B cell (primary cell): ENCODE data around the gene TMC8. TPM values are rescaled to one million over a fixed set of nuclear protein-coding genes. Genes with fewer than 3 reads are reported as not detected.

Experiments used
- ATAC-seq: fragments of 200-7000 bp; cut with Tn5 transposase; one replicate; pipeline ENCODE4 v1.10.0; 2021; ENCODE audit warnings: low read depth, mild to moderate bottlenecking, moderate number of reproducible peaks, moderate library complexity
- CTCF ChIA-PET: fragments of 350-600 bp; sonication (Branson Sonifier 250); formaldehyde crosslinking; loops from one replicate; lab custom pipeline; 2021; ENCODE audit warnings: antibody characterized with exemption, inconsistent platforms; lab: Charles Lee
- POLR2A ChIA-PET: fragments of 350-600 bp; sonication (Branson Sonifier 250); formaldehyde crosslinking; loops from one replicate; lab custom pipeline; 2021; ENCODE audit warnings: antibody characterized with exemption; lab: Charles Lee
- DNase-seq: peaks from one replicate; pipeline ENCODE4 v3.0.0; 2013
- H2AFZ ChIP-seq: 2 replicates; pipeline ENCODE4 v1.6.1; 2012; ENCODE audit warnings: mild to moderate bottlenecking, low read depth, low read length; ENCODE audit not compliant: insufficient read depth, poor library complexity, severe bottlenecking
- H3K27ac ChIP-seq, 2 donors: 1 replicate in 1 of 2; 2 replicates in 1 of 2; pipeline ENCODE4 v1.5.1; 2012 to 2013; ENCODE audit warnings: low read length in 2 of 2, mild to moderate bottlenecking in 2 of 2, moderate library complexity in 1 of 2
- H3K27me3 ChIP-seq, 4 experiments: fragments of 200-600 bp in 1 of 4; sonication (generic) in 1 of 4; replicated peaks in 1 of 4; 1 replicate in 2 of 4; 2 replicates in 2 of 4; pipeline versions ENCODE4 v1.6.1 to v1.7.0; 2013 to 2016; ENCODE audit warnings: low read length in 3 of 4, mild to moderate bottlenecking in 2 of 4, mixed read lengths in 1 of 4, moderate library complexity in 1 of 4; ENCODE audit not compliant: insufficient read depth in 4 of 4, control insufficient read depth in 3 of 4; ENCODE audit errors: control extremely low read depth in 1 of 4
- H3K36me3 ChIP-seq, 2 experiments: replicated peaks in 1 of 2; 1 replicate in 1 of 2; 2 replicates in 1 of 2; pipeline versions ENCODE4 v1.6.1 to v1.7.1; 2013; ENCODE audit warnings: low read length in 1 of 2; ENCODE audit not compliant: insufficient read depth in 2 of 2, control insufficient read depth in 1 of 2; ENCODE audit errors: control extremely low read depth in 1 of 2, extremely low read depth in 1 of 2
- H3K4me1 ChIP-seq, 2 donors: fragments of 200-600 bp in 1 of 2; sonication (generic) in 1 of 2; 1 replicate in 1 of 2; 2 replicates in 1 of 2; pipeline versions ENCODE4 v1.5.1 to v1.6.1; 2013 to 2017; ENCODE audit warnings: low read length in 2 of 2; ENCODE audit not compliant: control insufficient read depth in 2 of 2, insufficient read depth in 2 of 2
- H3K4me2 ChIP-seq: replicated peaks from 2 replicates; pipeline ENCODE3; 2012; ENCODE audit warnings: mild to moderate bottlenecking, low read depth, low read length; ENCODE audit not compliant: poor library complexity, severe bottlenecking
- H3K4me3 ChIP-seq, 5 experiments: fragments of 200-600 bp in 1 of 5; sonication (generic) in 1 of 5; 1 replicate in 3 of 5; 2 replicates in 2 of 5; pipeline versions ENCODE4 v1.5.1 to v1.7.0; 2011 to 2016; ENCODE audit warnings: low read length in 4 of 5, mild to moderate bottlenecking in 4 of 5, low read depth in 2 of 5, control low read depth in 1 of 5, moderate library complexity in 1 of 5; ENCODE audit not compliant: insufficient read depth in 1 of 5; ENCODE audit errors: control extremely low read depth in 1 of 5, extremely low read depth in 1 of 5
- H3K79me2 ChIP-seq: fragments of 200-600 bp; sonication (generic); one replicate; pipeline ENCODE4 v1.6.0; 2016; ENCODE audit warnings: low read length; ENCODE audit not compliant: control insufficient read depth, insufficient read depth
- H3K9ac ChIP-seq: fragments of 200-600 bp; sonication (generic); 2 replicates; pipeline ENCODE4 v1.6.1; 2017; ENCODE audit warnings: mild to moderate bottlenecking, low read length, moderate library complexity
- H3K9me3 ChIP-seq, 3 donors: one replicate each; pipeline versions ENCODE4 v1.6.1 to v1.7.1; 2013; ENCODE audit warnings: low read length in 2 of 3; ENCODE audit not compliant: control insufficient read depth in 2 of 3, insufficient read depth in 1 of 3; ENCODE audit errors: control extremely low read depth in 1 of 3
- H4K20me1 ChIP-seq: 2 replicates; pipeline ENCODE4 v1.6.0; 2012; ENCODE audit warnings: mild to moderate bottlenecking, low read length; ENCODE audit not compliant: insufficient read depth, control insufficient read depth, poor library complexity, severe bottlenecking
- H3K27ac Mint-ChIP-seq: one replicate; pipeline ENCODE4 v1.8.0; 2021; ENCODE audit warnings: mixed read lengths
- H3K27me3 Mint-ChIP-seq: one replicate; pipeline ENCODE4 v1.8.0; 2021; ENCODE audit warnings: mixed read lengths
- H3K4me1 Mint-ChIP-seq: one replicate; pipeline ENCODE4 v1.8.0; 2021; ENCODE audit warnings: mixed read lengths
- H3K4me3 Mint-ChIP-seq: one replicate; pipeline ENCODE4 v1.8.0; 2021; ENCODE audit warnings: mixed read lengths
- H3K9me3 Mint-ChIP-seq: one replicate; pipeline ENCODE4 v1.8.0; 2022; ENCODE audit warnings: mixed read lengths; ENCODE audit not compliant: insufficient read depth
- EZH2 ChIP-seq: IDR thresholded peaks from 2 replicates; pipeline ENCODE4 v1.6.1; 2012; ENCODE audit warnings: borderline replicate concordance, low read depth, mild to moderate bottlenecking, moderate library complexity, low read length; ENCODE audit not compliant: insufficient read depth, poor library complexity, severe bottlenecking
- WGBS: methylation state at CpG from one replicate; pipeline ENCODE4 v1.1.5; 2013; ENCODE audit warnings: missing lambda C conversion rate; ENCODE audit not compliant: insufficient coverage; 5-methylcytosine and 5-hydroxymethylcytosine counted together
- intact Hi-C: fragments of 100-400 bp; cut with micrococcal nuclease; formaldehyde crosslinking; loops from one replicate; pipeline ENCODE4 v1.10.0; 2022
- polyA plus RNA-seq: library from polyadenylated mRNA; depleted of rRNA; stranded (reverse); fragments of >200 nt; gene quantifications from 2 replicates; pipeline ENCODE4 v1.2.3, GENCODE V29; 2012
- total RNA-seq, 2 donors: library from RNA; stranded (reverse); fragments of 120-200 nt in 1 of 2; gene quantifications; 1 replicate in 1 of 2; 2 replicates in 1 of 2; pipeline versions ENCODE4 v1.2.3 to v1.2.4, GENCODE V29; 2013 to 2022
- TF ChIP-seq, protein P1 (sequence below): fragments of 200-600 bp; IDR thresholded peaks from one replicate; pipeline ENCODE4 v1.8.0; 2022; ENCODE audit warnings: antibody characterized with exemption, mild to moderate bottlenecking

Gene TMC8
- total and polyA plus RNA-seq, 2 donors (not counting 1 experiment from before 2014, with no cell fraction given): 235 to 352 TPM

DNA sequence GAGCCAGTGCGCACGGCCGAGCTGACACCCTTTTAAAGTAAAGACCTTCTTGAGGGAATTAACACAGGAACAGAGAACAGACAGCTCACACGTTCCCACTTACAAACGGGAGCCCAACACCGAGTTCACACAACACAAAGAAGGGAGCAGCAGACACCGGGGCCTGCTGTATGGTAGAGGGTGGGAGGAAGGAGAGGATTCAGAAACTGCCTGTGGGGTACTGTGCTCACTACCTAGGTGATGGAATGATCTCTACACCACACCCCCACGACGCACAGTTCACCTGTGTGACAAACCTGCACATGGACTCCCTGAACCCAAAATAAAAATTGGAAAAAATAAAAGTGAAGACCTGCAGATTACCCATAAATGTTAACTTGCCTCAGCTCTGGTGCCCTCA is 34.5 kb upstream of the TMC8 start:
- H3K4me1 Mint-ChIP-seq: no peaks in the 10 kb centered on the region
- Histone ChIP-seq H2AFZ (no peak overlapping the region), H3K9me3 (no peaks in the 10 kb centered on the region), H3K4me2 (no peak overlapping the region), H3K79me2 (no peaks in the 10 kb centered on the region), H3K4me3 (no peak overlapping the region), H3K4me1 (no peaks in the 10 kb centered on the region), H4K20me1 (no peaks in the 10 kb centered on the region), H3K27ac (no peak overlapping the region), H3K27me3 (no peaks in the 10 kb centered on the region), H3K9ac (no peak overlapping the region), H3K36me3 (peaks cover 4 to 80% of the 10 kb centered on the region in 2 experiments)
- ChIA-PET CTCF (interaction anchor here (0.5 to 1.6 kb wide), 2 partner anchors 11 to 154 kb away, joined by 3 read pairs; no protein-coding TSS in a partner anchor), POLR2A (no interaction called here)
- TF ChIP-seq, protein P1, sequence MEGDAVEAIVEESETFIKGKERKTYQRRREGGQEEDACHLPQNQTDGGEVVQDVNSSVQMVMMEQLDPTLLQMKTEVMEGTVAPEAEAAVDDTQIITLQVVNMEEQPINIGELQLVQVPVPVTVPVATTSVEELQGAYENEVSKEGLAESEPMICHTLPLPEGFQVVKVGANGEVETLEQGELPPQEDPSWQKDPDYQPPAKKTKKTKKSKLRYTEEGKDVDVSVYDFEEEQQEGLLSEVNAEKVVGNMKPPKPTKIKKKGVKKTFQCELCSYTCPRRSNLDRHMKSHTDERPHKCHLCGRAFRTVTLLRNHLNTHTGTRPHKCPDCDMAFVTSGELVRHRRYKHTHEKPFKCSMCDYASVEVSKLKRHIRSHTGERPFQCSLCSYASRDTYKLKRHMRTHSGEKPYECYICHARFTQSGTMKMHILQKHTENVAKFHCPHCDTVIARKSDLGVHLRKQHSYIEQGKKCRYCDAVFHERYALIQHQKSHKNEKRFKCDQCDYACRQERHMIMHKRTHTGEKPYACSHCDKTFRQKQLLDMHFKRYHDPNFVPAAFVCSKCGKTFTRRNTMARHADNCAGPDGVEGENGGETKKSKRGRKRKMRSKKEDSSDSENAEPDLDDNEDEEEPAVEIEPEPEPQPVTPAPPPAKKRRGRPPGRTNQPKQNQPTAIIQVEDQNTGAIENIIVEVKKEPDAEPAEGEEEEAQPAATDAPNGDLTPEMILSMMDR: no peak
- no peak for TF ChIP-seq EZH2
- H3K27me3 Mint-ChIP-seq: no peaks in the 10 kb centered on the region
- H3K27ac Mint-ChIP-seq: no peak overlapping the region
- H3K4me3 Mint-ChIP-seq: no peak overlapping the region
- intact Hi-C loops: no loop called here
- WGBS: 100% methylated on average over 3 of the region's 9 CpGs
- H3K9me3 Mint-ChIP-seq: no peaks in the 10 kb centered on the region
- ATAC-seq (no peak), DNase-seq (no peak)

DNA sequence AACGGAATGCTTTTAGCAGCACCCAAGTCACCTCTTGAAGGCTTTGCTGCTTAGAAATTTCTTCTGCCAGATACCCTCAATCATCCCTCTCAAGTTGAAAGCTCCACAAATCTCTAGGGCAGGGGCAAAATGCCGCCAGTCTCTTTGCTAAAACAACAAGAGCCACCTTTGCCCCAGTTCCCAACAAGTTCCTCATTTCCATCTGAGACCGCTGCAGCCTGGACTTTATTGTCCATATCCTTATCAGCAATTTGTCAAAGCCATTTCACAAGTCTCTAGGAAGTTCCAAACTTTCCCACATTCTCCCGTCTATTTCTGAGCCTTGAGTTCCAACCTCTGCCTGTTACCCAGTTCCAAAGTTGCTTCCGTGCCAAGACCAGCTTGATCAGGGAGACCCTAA is 29.5 kb upstream of the TMC8 start:
- Histone ChIP-seq H3K4me2 (no peak overlapping the region), H3K4me1 (no peaks in the 10 kb centered on the region), H3K9ac (no peak overlapping the region), H3K9me3 (no peaks in the 10 kb centered on the region), H3K4me3 (no peak overlapping the region), H3K27me3 (no peaks in the 10 kb centered on the region), H4K20me1 (no peaks in the 10 kb centered on the region), H3K79me2 (no peaks in the 10 kb centered on the region), H3K27ac (no peak overlapping the region), H3K36me3 (peaks cover 4 to 76% of the 10 kb centered on the region in 2 experiments), H2AFZ (no peak overlapping the region)
- ChIA-PET POLR2A (no interaction called here), CTCF (interaction anchor here (1.3 to 1.7 kb wide), 2 partner anchors 8 to 12 kb away, joined by 3 to 5 read pairs; no protein-coding TSS in a partner anchor)
- TF ChIP-seq EZH2: no peak
- TF ChIP-seq, protein P1: no peak
- Mint-ChIP-seq H3K27ac (no peak overlapping the region), H3K4me3 (no peak overlapping the region), H3K27me3 (no peaks in the 10 kb centered on the region), H3K4me1 (no peaks in the 10 kb centered on the region), H3K9me3 (no peaks in the 10 kb centered on the region)
- ATAC-seq: no peak
- 95% methylated on average over 5 of the region's 5 CpGs for WGBS
- no peak for DNase-seq
- intact Hi-C loops: no loop called here
